Neural cell (in vitro differentiated cells): ENCODE results near the gene EPB41L2. TPM values are rescaled to one million over a fixed set of nuclear protein-coding genes. Genes with fewer than 3 reads are reported as not detected.

Source experiments
- H2AFZ ChIP-seq: fragments of 200-600, 300-800 bp; sonication (generic), shearing (Covaris generic); 2 replicates; pipeline ENCODE4 v1.6.0; 2014; ENCODE audit warnings: low read depth, mild to moderate bottlenecking, antibody characterized with exemption, low read length, moderate library complexity
- H3F3A ChIP-seq: fragments of 200-600 bp; shearing (Covaris generic); 2 replicates; pipeline ENCODE4 v1.6.1; 2016; ENCODE audit warnings: mild to moderate bottlenecking, moderate library complexity, mixed read lengths, antibody characterized with exemption, low read length; ENCODE audit not compliant: insufficient read depth, poor library complexity, severe bottlenecking
- H3K27ac ChIP-seq: fragments of 200-600, 300-800 bp; sonication (generic), shearing (Covaris generic); 2 replicates; pipeline ENCODE4 v1.5.1; 2014; ENCODE audit warnings: mild to moderate bottlenecking, low read length, moderate library complexity
- H3K27me3 ChIP-seq: fragments of 300-800, 200-600 bp; sonication (generic), shearing (Covaris generic); 2 replicates; pipeline ENCODE4 v1.6.0; 2014; ENCODE audit warnings: mild to moderate bottlenecking, low read depth, low read length, moderate library complexity; ENCODE audit not compliant: insufficient read depth
- H3K36me3 ChIP-seq: fragments of 300-800, 200-600 bp; sonication (generic), shearing (Covaris generic); 2 replicates; pipeline ENCODE4 v1.5.1; 2014; ENCODE audit warnings: mild to moderate bottlenecking, antibody characterized with exemption, low read length, moderate library complexity; ENCODE audit not compliant: insufficient read depth
- H3K4me2 ChIP-seq: fragments of 300-800, 200-600 bp; sonication (generic), shearing (Covaris generic); 2 replicates; pipeline ENCODE4 v1.6.0; 2014; ENCODE audit warnings: mild to moderate bottlenecking, low read length
- H3K4me3 ChIP-seq: fragments of 300-800, 200-600 bp; sonication (generic), shearing (Covaris generic); 2 replicates; pipeline ENCODE4 v1.5.1; 2014; ENCODE audit warnings: mild to moderate bottlenecking, low read length, moderate library complexity
- H3K79me2 ChIP-seq: fragments of 200-600 bp; shearing (Covaris generic); replicated peaks from 2 replicates; pipeline ENCODE4 v1.6.0; 2014; ENCODE audit warnings: mild to moderate bottlenecking, low read length, moderate library complexity; ENCODE audit not compliant: insufficient read depth
- H3K9ac ChIP-seq: fragments of 300-800, 200-600 bp; sonication (generic), shearing (Covaris generic); 2 replicates; pipeline ENCODE4 v1.6.1; 2016; ENCODE audit warnings: mild to moderate bottlenecking, low read length, mixed read lengths
- H3K9me2 ChIP-seq: fragments of 200-600 bp; shearing (Covaris generic); 2 replicates; pipeline ENCODE4 v1.6.1; 2016; ENCODE audit warnings: mild to moderate bottlenecking, low read length, mixed read lengths; ENCODE audit not compliant: insufficient read depth
- H3K9me3 ChIP-seq: fragments of 200-600, 300-800 bp; sonication (generic), shearing (Covaris generic); 2 replicates; pipeline ENCODE4 v1.6.1; 2016; ENCODE audit warnings: mild to moderate bottlenecking, mixed run types, low read length, moderate library complexity, mixed read lengths
- H4K20me1 ChIP-seq: fragments of 200-600 bp; shearing (Covaris generic); 2 replicates; pipeline ENCODE4 v1.6.1; 2016; ENCODE audit warnings: mild to moderate bottlenecking, mixed run types; ENCODE audit not compliant: insufficient read depth
- CTCF ChIP-seq: fragments of 450-650 bp; IDR thresholded peaks from 2 replicates; pipeline ENCODE4 v1.5.1; 2014; ENCODE audit warnings: antibody characterized with exemption, mild to moderate bottlenecking, moderate library complexity; ENCODE audit not compliant: poor library complexity, severe bottlenecking
- EP300 ChIP-seq: fragments of 450-650 bp; conservative IDR thresholded peaks from 2 replicates; pipeline ENCODE4 v1.6.1; 2014; ENCODE audit warnings: antibody characterized with exemption, mild to moderate bottlenecking, moderate library complexity; ENCODE audit not compliant: poor library complexity, severe bottlenecking
- EZH2 ChIP-seq: fragments of 200-600, 300-800 bp; shearing (Covaris generic), sonication (generic); IDR thresholded peaks from 2 replicates; pipeline ENCODE4 v1.6.1; 2014; ENCODE audit warnings: antibody characterized with exemption, low read length, borderline replicate concordance, mild to moderate bottlenecking; ENCODE audit not compliant: insufficient read depth, poor library complexity, severe bottlenecking
- MXI1 ChIP-seq: fragments of 450-650 bp; conservative IDR thresholded peaks from 2 replicates; pipeline ENCODE4 v1.6.1; 2014; ENCODE audit warnings: antibody characterized with exemption, mild to moderate bottlenecking; ENCODE audit not compliant: poor library complexity, severe bottlenecking
- POLR2AphosphoS5 ChIP-seq: IDR thresholded peaks from 2 replicates; pipeline ENCODE4 v1.6.1; 2012
- RAD21 ChIP-seq: fragments of 450-650 bp; conservative IDR thresholded peaks from 2 replicates; pipeline ENCODE4 v1.6.1; 2014; ENCODE audit warnings: antibody characterized with exemption, mild to moderate bottlenecking, moderate library complexity
- REST ChIP-seq: IDR thresholded peaks from 2 replicates; pipeline ENCODE4 v1.6.1; 2012; ENCODE audit warnings: borderline replicate concordance
- SMC3 ChIP-seq: fragments of 450-650 bp; conservative IDR thresholded peaks from 2 replicates; pipeline ENCODE4 v1.6.1; 2014; ENCODE audit warnings: antibody characterized with exemption, mild to moderate bottlenecking, moderate library complexity; ENCODE audit not compliant: poor library complexity
- TAF1 ChIP-seq: IDR thresholded peaks from 2 replicates; pipeline ENCODE4 v1.6.1; 2012; ENCODE audit warnings: low read depth
- polyA plus RNA-seq: library from polyadenylated mRNA; depleted of rRNA; stranded (reverse); fragments of >200 nt; gene quantifications from 2 replicates; pipeline ENCODE4 v1.2.3, GENCODE V29; 2014

Gene EPB41L2
- polyA plus RNA-seq, 1 donor from 2014 or later, result 13.5 TPM

DNA sequence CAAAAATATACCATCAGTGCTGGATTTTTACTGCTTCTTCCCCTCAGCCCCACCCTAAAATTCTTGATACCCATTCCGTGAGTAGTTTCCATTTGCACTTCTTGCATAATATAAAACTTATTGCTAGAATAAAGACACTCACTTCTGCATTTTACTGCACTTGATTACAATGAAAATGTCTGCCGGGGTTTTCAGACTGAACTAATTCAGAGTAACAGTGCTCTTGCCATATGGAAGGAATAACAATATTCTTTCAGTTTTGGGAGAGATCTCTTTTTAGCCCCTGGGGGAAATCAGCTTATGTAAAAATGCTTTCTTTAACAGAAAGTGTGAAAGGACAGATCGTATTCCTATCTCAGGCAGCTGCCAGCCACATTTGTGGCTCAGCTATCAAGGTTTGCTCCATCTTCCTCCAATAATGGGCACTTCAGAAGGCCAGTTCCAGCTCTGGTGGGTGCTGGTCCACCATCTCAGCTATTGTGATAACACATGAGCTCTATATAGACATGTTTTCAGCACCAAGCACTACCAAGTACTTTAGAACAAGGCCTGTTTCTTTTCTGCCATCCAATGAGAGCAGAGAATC lies 226.9 kb downstream of the EPB41L2 start:
- H3K36me3 ChIP-seq, result no peaks in the 10 kb centered on the region
- H3K27ac ChIP-seq, result no peak overlapping the region
- H3K9ac ChIP-seq, result no peak overlapping the region
- H4K20me1 ChIP-seq, result no peaks in the 10 kb centered on the region
- no peaks in the 10 kb centered on the region for H3K9me2 ChIP-seq
- H3K4me3 ChIP-seq, result no peak overlapping the region
- H3K9me3 ChIP-seq, result no peaks in the 10 kb centered on the region
- no peak overlapping the region for H3K4me2 ChIP-seq
- H3K79me2 ChIP-seq, result no peaks in the 10 kb centered on the region
- H3K27me3 ChIP-seq, result no peaks in the 10 kb centered on the region
- H3F3A ChIP-seq, result no peaks in the 10 kb centered on the region
- no peak for TF ChIP-seq REST
- no peak for TF ChIP-seq EZH2
- TF ChIP-seq CTCF, result no peak
- no peak for TF ChIP-seq EP300
- no peak for TF ChIP-seq POLR2AphosphoS5
- no peak for TF ChIP-seq SMC3
- no peak for TF ChIP-seq MXI1
- no peak for TF ChIP-seq RAD21
- no peak for TF ChIP-seq TAF1
- H2AFZ ChIP-seq, result no peak overlapping the region

DNA sequence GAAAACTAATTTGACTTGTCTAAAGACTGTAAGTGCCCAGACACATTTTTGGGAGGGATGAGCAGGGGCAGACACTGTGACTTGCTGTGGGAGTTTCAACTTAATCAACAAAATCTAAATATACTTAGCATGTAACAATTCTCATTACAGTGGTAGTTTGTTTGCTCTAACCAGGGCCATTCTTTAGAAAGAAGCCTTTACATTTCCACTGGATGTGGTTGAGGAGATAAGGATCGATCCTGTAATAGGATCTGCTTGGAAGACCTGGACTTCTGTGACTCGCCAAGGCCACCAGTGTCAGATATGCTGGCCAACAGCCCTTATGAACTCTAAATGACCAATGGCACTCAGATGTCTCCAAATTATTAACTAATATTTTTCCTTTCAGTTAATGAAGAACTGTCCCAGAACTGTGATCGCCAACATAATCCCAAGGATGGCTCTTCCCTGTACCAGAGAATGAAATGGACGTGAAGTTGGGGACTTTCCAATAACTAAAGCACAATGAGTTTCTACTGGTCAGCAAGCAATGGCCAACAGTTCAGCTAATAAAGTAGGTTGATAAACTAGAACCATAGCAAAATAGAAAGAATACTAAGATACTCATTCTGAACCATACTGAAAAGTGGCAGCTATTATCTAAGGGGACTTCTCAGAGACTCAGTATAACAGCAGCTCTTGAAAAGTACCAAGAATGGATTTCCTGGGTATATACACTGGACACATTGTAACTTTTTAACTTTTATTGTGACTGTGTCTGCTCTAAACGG lies 228.4 kb downstream of the EPB41L2 start:
- Histone ChIP-seq H3K4me2 (no peak overlapping the region), H3K9me3 (no peaks in the 10 kb centered on the region), H4K20me1 (no peaks in the 10 kb centered on the region), H3K4me3 (no peak overlapping the region), H3F3A (no peaks in the 10 kb centered on the region), H2AFZ (no peak overlapping the region), H3K9ac (no peak overlapping the region), H3K27ac (no peak overlapping the region), H3K27me3 (no peaks in the 10 kb centered on the region), H3K36me3 (no peaks in the 10 kb centered on the region), H3K79me2 (no peaks in the 10 kb centered on the region), H3K9me2 (no peaks in the 10 kb centered on the region)
- TF ChIP-seq EP300 (no peak), REST (no peak), EZH2 (no peak), TAF1 (no peak), MXI1 (no peak), CTCF (no peak), SMC3 (no peak), RAD21 (no peak), POLR2AphosphoS5 (no peak)
